Activated naive CD8-positive, alpha-beta T cell treated with anti-CD3 and anti-CD28 coated beads, Interleukin-2, amount 50 U/mL, for 16 hours (primary cell): ENCODE measurements around the gene RNF31.

Source experiments
- DNase-seq: peaks from one replicate; pipeline ENCODE4 v3.0.0-alpha.2; 2020; ENCODE audit warnings: low read depth, low spot score

Gene RNF31

DNA sequence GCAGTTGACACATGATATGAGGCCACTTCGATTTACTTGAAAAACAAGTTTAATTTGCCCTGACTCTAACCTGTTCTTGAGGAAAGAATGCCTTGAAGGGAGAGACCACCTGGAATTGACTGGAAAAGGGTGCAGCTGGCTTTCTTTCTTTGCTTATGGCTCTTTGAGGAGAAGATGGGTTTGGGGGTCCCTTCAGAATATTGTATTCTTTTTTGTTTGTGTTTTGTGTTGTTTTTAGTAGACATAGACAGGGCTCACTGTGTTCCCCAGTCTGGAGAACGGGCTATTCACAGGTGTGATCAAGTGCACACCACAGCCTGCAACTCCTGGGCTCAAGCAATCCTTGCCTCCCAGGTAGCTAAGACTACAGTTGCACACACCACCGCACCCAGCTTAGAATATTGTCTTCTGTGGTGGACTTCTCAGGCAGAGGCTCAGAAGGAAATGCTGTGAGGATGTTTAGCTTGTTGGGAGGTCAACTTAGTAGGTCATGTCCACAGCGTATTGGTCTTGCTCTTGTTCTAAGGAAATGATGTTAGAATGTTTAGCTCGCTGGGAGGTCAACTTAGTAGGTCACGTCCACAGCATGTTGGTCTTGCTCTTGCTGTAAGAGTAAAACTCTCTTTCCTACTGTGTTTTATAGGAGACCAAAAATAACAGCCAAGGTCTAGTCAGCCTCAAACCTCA lies 31.0 kb upstream of the RNF31 start:
- DNase-seq, result no peak

DNA sequence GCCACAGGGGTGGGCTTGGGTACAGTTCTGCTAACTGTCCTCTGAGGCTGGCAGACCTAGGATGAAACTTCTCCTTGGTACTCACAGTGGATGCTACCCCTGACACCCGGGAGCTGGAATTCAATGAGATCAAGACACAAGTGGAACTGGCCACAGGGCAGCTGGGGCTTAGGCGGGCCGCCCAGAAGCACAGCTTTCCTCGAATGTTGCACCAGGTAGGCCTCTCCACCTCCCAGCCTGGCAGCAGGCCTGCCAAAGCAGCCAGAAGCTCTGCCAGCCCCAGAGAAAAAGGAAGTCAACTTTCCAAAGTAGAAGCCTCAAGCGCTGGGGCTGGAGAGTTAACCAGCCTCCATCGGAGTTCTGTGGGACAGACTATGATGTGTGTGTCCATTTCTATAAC lies 30.1 kb upstream of the RNF31 start:
- DNase-seq, result no peak

DNA sequence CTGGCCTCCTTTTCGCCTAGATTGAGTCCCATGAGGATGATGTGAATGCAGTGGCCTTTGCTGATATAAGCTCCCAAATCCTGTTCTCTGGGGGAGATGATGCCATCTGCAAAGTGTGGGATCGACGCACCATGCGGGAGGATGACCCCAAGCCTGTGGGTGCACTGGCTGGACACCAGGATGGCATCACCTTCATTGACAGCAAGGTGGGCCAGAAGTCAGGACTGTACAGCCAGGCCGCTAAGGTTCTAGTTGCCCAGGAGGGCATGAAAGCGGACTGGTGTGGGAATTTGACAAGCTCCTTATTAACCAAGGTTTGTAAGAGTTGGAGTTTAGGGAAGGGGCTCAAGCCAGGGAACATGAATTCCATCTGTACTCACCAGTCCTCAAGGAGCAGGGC lies 27.6 kb upstream of the RNF31 start:
- no peak for DNase-seq

DNA sequence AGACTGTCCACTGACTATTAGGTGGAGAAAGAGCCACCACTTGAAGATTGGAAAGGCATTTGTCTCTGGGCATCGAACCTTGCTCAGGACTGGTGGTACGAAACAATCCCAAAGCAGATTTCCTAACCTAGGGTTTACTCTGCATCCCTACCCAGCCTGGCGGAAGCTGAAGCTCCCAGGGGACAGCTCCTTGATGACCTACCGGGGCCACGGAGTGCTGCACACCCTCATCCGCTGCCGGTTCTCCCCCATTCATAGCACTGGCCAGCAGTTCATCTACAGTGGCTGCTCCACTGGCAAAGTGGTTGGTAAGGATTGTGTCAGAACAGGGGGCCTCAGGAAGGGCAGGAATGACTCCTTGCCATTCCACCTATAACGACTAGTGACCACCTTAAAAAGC lies 26.1 kb upstream of the RNF31 start:
- DNase-seq, result no peak

DNA sequence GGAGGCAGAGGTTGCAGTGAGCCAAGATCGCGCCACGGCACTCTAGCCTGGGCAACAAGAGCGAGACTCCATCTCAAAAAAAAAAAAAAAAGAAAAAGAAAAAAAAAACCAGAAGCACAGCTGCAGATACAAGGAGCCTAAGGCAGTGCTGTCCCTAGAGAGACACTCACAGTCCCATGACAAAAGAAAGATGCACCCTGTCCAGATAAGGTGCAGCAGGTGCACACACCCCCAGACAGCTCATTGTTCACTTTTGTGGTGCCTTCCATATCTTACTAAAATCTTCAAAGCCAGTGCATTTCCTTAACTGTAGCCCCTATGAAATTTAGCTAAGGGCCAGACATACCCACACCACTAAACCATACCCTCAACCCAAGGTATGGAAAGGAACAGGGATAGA lies 24.9 kb upstream of the RNF31 start:
- DNase-seq, result no peak

DNA sequence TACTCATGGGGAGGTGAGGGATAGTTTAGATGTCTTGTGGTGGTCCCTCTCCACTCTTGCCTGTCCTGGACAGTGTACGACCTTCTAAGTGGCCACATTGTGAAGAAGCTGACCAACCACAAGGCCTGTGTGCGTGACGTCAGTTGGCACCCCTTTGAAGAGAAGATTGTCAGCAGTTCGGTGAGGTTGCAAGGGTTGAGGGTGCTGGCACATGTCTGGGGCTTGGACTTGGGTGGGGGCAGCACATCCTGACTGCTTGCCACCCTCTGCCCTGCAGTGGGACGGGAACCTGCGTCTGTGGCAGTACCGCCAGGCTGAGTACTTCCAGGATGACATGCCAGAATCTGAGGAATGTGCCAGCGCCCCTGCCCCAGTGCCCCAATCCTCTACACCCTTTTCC lies 24.4 kb upstream of the RNF31 start:
- DNase-seq, result no peak

DNA sequence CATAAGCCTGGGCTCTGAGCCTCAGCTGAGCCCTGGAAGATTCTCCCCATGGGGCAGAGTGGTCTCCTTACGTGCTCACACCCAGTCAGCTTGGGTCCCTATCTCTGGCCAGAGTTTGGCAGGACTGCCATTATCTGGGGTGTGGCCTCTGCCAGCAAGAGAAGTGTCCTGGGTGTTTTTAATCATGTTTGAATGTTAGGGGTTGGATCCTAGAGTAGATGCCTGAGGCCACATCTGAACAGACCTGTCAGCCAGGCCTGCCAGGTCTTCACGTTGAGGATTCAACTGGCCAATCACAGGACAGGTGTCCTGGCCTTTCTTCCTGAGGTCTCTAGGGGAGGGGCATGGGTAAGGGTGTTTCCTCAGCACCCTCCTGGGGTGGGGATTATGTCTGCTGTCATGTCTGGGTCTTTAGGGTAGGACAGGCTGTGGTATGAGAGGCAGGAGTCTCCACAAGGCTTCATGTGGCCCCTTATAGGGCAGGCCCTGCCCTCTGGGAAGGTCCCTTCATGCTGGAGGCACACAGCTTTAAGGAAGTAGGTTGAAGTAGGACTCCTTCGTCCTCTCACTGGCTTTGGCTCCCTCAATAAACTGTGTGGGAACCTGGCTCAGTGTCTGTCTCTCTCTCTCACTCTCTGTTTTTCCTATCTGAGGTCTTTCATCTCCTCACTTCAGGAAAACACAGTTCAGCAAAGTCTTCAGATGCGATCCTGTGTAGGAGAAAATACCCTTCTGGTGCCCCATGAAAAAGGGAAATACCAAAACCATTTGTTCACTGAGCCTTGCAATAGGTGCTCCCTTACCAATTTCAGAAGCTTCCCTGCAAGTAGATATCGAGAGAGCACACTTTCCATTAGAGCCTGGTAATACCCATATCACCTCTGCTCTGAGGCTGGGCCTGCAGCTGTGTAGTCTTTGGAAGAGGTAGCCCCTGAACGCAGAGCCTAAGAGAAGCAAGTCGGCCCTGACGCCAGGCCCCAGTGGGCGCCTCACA lies 23.6 kb upstream of the RNF31 start:
- no peak for DNase-seq

DNA sequence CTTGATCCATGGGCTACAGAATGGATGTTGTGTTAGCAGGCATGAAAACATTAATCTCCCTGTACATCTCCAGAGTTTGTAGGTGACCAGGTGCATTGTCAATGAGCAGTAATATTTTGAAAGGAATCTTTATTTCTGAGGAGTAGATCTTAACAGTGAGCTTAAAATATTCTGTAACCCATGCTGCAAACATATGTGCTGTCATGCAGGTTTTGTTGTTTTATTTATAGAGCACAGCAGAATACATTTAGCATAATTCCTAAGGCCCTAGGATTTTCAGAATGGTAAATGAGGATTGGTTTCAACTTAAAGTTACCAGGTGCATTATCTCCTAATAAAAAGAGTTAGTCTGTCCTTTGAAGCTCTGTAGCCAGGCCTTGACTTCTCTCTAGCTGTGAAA lies 20.4 kb upstream of the RNF31 start:
- DNase-seq, result no peak

DNA sequence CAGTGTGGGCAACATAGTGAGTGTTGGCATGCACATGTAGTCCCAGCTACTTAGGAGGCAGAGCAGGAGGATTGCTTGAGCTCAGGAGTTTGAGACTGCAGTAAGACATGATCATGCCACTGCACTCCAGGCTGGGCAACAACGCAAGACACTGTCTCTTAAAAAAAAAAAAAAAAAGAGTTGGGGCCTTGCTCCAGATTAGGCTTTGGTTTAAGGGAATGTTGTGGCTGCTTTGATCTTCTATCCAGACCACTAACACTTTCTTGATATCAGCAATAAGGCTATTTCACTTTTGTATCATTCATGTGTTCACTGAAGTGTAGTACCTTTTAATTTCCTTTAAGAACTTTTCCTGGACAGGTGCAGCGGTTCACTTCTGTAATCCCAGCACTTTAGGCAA lies 19.6 kb upstream of the RNF31 start:
- DNase-seq, result no peak

DNA sequence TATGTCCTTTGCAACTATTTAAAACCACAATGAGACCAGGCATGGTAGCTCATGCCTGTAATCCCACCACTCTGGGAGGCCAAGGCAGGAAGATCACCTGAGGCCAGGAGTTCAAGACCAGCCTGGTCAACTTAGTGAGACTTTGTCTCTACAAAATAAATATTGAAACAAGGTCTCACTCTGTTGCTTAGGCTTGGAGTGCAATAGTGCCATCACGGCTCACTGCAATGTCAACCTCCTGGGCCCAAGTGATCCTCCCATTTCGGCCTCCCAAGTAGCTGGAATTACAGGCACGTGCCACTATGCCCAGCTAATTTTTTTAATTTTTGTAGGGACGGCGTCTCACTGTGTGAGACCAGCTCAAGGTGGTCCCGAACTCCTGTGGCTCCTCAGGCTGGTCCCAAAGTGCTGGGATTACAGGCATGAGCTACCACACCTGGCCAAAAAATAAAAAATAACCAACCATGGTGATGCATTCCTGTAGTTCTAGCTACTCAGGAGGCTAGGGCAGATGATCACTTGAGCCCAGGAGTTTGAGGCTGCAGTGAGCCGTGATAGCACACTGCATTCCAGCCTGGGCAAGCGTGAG lies 17.8 kb upstream of the RNF31 start:
- no peak for DNase-seq

DNA sequence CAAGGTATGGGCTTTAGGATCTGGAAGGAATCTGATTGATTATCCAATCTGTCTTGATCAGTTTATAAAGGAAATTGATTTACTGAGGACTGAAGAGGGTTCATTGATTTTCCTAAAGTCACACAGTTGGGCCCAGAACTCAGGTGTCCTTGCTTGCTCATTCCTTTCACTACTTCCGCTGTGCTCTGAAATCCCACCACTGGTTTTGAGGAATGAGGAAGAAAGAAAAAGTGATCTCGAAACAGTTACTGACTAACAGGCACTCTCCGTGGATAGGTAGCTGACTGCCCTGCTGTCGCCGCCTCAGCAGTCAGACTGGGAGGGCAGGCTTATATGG lies 16.9 kb upstream of the RNF31 start, which contains the start of gene FITM1:
Gene FITM1, plus strand, starts transcription at position 280 of the 337 bp plus-strand sequence. CDS start 905 bp downstream, outside the sequence.
- no peak for DNase-seq

DNA sequence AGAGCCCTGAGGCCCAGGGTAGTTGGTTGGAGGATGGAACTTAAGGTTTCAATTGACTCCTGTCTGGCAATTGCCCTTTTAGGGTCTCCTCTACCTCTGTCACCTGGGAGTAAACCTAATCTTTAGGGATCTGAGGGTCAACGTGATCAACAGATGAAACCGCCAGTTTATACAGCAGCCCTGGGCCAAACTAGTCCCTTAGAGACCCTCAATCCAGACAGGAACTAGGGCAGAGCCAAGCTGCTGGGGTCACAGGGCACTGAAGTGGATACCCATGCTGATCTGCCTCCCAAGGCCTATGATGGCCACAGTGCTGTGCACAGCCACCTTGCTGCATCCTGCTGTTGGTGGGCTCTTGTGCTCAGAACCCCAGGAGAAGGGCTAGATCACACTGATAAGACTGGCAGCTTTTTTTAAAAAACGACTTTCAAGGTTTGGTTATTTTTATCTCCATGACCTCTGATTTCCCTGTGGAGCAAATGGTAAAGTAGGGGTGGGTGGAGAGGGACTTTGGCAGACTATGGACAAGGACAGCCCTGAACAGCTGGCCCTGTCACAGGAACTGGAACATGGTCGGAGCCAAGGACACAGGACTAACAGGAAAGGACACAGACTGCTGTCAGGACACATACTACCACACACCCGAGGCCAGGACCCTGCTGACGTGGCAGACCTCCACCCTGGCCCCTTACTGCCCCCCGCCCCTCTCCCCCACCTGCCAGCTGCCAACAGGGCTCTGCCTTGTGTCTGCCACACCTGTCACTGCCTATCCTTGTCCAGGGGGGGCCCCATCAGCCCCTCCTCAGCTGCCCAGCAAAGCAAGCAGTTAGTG lies 16.4 kb upstream of the RNF31 start:
- no peak for DNase-seq

DNA sequence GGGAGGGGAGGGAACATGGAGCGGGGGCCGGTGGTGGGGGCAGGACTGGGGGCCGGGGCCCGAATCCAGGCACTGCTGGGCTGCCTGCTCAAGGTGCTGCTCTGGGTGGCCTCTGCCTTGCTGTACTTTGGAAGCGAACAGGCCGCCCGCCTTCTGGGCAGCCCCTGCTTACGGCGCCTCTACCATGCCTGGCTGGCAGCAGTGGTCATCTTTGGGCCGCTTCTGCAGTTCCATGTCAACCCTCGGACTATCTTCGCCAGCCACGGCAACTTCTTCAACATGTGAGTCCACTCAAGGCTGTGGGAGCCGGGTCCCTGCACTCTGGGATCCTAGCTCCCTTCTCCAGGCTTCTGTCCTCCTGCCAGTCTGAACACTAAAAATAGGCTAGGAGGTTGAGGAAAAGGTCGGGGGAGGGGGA lies 15.7 kb upstream of the RNF31 start:
- DNase-seq, result no peak

DNA sequence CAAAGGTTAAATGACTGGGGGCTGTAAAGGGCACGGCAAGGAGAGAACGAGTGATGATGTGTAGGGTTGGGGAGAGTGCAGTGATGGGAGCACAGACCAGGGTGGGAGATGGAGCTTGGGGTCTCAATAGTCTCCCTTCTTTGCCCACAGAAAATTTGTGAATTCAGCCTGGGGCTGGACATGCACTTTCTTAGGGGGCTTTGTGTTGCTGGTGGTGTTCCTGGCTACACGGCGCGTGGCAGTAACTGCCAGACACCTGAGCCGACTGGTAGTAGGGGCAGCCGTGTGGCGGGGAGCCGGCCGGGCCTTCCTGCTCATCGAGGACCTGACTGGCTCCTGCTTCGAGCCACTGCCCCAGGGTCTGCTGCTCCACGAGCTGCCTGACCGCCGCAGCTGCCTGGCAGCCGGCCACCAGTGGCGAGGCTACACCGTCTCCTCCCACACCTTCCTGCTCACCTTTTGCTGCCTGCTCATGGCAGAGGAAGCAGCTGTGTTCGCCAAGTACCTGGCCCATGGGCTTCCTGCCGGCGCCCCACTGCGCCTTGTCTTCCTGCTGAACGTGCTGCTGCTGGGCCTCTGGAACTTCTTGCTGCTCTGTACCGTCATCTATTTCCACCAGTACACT lies 15.1 kb upstream of the RNF31 start:
- no peak for DNase-seq

DNA sequence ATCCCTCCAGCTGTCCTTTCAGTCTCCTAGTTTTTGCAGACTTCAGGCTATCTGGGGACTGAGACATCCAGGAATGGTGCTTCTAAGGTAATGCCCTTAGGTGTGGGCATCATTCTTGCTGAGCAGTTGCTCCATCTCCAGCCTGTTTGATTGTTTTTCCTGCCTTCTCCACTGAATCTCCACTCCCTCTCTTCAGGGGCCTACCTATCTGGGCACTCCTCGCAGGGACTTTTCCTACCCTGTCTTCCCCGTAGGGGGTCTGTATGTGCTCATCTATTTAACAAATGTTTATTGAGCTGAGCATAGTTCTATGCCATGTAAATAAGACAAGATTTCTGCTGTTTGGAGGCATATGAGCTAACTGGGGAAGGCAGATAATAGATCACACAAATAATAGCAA lies 14.3 kb upstream of the RNF31 start:
- no peak for DNase-seq

DNA sequence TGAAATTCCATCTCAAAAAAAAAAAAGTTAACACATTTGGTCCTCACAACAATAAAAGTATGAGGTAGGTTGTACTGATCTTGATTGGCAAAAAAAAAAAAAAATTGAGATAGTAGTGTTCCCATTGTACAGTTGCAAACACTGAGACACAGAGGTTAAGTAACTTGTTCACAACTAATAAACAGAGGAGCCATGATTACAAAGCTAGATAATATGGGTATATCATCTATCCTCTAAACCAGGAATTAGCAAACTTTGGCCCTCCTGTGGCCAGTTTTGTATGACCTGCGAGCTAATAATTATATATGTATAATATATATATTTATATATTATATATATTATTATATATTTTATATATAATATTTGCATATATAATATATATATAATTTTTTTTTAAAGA lies 13.6 kb upstream of the RNF31 start:
- DNase-seq, result no peak

DNA sequence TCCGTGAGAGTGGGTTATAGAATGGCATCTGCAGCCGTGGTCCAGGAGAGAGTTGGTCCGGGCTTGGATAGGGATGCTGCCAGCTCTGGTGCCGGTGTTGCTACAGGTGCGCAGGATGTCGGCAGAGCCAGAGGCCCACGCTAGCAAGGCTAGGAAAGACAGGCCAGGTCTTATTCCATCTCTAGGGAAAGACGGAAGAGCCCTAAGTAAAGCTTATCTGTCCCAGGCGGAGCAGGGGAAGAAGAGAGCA lies 11.8 kb upstream of the RNF31 start:
- no peak for DNase-seq

DNA sequence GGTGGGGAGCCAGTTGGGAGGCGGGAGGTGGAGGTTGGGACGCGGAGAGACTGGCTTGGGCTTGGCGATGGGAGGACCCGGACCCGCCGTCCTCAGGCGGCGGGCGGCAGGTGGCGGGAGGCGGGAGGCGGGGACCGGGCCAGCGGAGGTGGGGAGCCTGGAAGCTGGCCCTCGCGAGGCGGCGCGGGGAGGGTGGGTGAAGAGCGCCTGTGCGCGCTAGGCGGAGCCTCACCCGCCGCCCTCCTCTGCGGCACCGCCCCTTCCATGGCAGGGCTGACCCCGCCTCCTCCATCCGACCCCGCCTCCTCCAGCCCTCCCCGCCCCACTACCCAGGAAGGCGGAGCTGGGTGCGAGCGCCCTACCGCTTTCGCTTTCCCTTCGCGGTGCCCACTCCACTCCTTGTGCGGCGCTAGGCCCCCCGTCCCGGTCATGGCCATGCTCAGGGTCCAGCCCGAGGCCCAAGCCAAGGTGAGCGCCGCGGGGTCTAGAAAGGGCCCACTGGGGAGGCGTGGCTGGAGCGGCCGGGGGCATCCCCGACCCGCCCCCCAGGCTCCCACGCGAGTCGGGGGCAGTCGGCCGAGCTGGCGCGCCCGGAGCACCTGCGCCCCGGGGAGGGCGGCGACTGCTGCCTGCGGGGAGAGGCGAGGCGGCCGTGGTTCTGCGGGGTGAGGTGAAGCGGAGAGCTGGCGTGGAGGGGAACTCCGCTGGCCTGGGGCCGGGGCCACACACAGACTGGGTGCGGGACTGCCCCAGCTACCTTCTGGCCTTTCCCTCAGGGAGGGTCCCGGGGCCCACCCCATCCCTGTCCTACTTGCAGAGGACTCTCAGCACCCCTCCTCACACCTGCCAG lies 11.2 kb upstream of the RNF31 start, which contains the start of gene PSME1:
Gene PSME1, plus strand, starts transcription at position 361 of the 850 bp plus-strand sequence. Its CDS starts 69 bp downstream, at position 430.
- peak; percentile 81 for DNase-seq

DNA sequence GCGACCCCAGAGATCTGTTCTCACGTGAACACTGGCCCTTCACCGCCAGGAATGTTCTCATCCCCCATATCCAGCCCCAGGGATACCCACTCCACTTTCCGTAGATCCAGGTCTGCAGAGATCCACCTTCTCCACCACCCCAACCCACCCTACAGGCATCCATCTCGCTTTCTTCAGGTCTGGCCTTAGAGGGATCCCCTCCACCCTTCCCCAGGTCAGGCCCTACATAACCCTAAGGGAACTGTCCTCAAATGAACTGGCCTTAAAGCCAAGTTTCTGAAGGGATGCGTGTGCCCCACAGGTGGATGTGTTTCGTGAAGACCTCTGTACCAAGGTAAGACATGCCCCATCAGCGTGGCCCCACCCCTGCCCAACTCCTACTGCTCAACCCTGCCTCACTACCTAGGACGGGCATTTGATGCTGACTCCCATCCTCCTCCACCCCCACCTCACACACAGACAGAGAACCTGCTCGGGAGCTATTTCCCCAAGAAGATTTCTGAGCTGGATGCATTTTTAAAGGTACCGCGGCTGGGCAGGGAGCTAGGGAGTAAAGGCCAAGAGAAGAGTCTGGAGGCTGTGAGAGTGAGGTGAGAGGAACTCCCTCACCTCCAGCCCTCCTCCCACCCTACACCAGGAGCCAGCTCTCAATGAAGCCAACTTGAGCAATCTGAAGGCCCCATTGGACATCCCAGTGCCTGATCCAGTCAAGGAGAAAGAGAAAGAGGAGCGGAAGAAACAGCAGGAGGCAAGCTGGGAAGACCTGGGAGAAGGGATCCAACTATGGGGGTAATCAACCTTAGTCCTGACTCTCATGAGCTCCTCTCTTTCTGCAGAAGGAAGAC lies 10.4 kb upstream of the RNF31 start:
- no peak for DNase-seq
